IPS DF 4.7 (cell line): ENCODE measurements around the gene ITPR2.

Experiments used
- DNase-seq: peaks from one replicate; pipeline ENCODE4 v3.0.0-alpha.2; 2013; ENCODE audit warnings: low spot score; ENCODE audit errors: extremely low read depth

ITPR2 gene

DNA sequence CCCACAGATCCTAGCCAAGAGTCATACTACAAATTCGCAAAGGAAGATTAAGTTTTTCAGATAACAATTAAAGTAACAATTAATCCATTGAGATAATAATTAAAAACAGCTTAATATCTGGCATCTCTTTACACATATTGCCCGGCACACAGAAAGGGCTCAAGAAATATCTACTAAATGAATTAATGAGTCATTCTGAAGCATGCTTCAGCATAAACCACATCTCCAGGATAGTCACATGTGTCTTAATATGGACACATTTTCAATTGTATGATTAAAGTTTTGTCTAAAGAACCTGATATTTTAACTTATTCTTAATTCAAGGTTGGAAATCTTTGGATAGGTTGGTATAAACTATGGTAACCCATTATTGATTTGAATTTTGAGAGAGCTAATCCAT lies 9.6 kb downstream of the ITPR2 start:
- DNase-seq: no peak

DNA sequence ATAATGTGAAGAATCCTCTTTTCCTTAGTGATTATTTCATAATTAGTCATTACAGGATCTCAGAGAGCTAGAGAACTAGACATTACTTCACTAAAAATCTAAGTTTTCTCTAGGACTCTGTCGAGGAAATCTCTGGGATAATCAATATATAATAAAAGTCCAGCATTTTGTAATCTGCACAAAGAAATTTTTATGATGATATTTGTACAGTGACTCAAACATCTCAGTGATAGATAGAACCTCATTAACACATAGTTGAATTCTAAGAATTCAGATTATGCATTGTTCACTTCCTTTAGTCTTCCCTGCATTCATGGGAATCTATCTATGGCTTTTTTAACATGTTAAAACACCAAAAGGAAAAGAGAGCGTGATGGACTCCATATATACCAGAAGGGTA lies 11.0 kb downstream of the ITPR2 start:
- no peak for DNase-seq

DNA sequence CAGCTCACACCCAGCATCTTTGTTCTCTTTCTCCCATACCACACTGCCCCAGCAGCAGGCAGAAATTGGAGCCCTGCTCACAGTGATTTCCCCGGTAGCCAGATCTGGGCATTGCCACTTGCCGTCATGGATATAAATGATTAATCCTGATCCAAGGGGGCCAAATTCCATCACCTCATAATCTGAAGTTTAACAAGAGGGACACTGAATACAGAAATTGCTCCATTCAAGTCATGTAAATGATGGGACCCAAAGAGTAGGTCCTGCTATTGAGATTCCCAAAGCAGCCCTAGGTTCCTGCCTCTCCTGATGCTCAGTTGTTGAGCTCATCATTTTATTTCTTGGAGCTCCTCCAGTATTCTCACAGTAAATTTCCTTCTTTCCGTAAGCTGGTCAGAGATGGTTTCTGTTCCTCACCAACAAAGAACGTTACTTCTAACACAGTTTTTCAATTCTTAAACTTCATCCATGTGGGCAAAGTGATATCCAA lies 11.7 kb downstream of the ITPR2 start:
- DNase-seq: no peak

DNA sequence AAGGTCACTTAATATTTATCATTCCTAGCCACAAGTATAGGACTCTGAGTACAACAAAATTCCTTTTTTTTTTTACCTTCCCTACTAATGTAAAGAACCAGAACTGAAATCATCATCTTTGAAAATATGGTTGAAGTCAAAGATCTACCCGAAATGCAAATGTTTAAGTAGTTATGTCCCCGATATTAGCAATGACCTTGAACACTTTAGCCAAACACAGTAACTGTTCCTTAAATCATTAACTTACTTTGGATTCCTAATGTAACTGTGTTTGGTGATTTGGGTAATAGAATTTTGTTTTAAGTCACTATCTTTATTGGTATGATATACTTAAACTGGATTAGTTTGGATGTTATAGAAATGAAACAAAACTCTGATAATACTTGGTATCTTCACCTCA lies 14.4 kb downstream of the ITPR2 start:
- DNase-seq: no peak

DNA sequence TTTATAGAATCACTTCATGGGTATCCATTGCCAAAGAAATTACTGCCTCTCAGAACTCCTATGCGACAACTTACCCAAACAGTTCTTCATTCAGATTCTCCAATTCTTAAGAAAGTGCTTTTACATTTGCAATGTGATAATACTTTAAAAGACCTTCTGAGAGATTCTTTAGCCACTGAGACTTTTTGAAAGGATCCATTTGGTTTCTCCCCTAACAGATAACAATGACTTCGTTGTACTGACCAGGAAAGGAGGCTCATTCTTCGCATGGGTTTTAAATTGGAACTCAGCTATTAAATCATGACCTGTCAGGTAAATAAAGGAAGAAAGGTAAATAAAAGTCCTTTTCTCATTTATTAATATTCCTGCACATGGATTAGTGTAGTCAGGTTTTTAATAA lies 14.8 kb downstream of the ITPR2 start:
- no peak for DNase-seq

DNA sequence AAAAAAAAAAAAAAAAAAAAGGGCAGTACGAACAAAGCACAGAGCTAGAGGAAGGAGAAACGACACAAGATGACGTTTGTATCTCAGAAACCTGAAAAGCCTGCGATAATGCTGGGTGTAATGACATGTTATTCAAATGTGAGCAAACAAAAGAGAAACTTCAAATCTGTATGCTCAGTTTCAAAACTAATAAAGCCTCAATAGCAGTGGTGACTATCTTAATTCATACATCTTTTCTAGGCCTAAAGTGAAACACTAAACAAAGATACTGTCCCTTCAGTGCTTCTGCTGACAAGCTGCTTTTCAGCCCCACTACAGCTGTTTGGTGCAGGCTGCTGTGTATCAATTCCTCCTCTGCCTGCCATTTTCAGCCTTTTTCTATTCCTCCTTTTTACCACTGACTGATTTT lies 15.8 kb downstream of the ITPR2 start:
- no peak for DNase-seq

DNA sequence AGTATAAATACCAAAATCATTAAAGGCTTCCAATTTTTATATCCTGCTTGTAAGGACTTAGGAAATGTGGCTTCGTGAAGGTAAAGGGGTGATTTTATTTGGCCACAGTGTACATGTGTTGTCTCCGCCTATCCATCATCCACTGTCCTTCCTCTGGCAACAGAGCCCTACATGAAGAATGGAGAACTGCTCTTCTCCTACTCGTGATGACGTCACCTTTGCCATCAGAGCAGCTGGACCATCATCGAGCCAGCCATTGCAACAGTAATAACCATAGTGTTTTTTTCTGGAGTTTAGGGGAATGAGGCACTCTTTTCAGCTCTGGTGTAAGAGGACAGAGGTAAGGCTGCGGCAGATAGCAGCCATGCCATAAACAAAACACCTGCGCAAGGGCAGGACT lies 19.2 kb downstream of the ITPR2 start:
- DNase-seq: no peak

DNA sequence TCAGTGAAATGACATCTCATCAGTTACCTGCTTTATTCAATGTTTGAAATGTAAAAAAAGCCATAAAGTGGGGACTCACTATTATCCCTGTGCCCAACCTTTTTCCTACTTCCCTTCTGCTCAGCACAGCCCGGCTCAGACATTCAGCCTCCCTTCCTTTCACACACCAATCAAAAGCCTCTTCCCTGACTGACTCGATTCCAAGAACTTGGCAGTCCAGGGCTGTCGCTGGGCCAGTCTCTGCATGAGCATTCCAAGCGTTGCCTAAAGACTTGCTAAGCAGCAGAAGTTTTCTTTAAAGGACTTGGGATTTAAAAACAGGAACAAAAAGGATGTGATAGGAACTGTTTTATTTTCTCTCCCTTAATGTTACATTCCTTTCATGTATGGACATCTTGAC lies 22.7 kb downstream of the ITPR2 start:
- DNase-seq: no peak

DNA sequence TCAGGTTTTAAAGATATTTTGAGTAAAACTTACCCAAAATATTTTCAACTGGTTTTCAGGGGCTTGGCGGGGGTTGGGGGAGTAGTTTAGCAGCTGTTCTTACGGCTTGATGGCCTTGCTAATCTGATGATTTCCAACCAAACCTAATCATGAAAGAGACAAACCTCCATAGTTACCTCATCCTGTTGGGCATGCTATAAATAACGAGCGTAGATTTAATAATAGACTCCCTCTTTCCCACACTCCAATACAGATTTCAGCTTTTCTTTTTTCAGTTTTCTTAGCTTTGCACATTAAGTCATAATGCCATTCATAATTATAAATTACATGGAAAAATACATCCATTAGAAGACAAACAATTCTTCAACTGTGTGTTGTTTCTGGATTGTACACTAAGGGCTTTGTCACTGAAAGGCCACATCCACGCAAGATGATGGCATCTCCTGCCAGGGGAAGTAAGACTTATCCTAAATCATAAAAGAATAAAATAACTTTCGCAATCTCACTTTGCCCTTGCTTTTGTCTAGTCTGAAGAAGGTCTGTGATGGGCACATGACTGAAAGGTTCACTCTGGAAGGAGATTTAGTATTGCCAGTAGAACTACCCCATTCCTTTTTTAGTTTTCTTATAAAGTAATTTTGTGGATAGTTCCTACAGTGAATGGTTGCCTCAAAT lies 23.2 kb downstream of the ITPR2 start:
- no peak for DNase-seq

DNA sequence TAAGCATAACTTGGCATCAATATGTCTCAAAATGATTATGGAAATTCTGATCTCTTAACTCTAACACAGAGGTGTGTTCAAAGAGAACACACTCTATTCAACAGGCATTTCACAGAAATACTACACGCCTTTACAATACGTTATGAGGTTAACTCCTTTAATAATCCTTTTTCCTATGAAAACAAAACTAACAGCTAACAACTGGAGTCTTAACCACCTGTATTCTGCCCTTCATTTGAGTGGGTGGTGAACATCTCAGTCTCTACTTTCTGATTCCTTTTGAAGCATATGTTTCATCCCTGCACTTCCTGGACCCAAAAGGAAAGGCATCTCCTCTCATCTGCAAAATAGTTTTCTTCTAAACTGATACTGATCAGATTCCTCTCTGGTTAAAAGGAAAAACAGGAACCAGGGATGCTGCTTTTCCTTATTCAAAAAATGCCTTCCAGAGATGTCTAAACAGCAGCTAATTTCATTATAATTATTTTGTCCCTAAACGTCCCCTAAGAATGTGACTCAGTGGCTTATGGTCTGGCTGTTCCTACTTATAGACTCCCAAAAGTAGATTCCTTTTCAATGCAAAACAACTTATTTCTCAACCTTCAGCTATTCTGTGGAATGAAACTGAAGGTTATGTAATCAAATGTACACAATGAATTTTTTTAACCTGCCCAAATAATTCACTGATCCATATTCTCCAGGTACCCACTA lies 24.1 kb downstream of the ITPR2 start:
- no peak for DNase-seq

DNA sequence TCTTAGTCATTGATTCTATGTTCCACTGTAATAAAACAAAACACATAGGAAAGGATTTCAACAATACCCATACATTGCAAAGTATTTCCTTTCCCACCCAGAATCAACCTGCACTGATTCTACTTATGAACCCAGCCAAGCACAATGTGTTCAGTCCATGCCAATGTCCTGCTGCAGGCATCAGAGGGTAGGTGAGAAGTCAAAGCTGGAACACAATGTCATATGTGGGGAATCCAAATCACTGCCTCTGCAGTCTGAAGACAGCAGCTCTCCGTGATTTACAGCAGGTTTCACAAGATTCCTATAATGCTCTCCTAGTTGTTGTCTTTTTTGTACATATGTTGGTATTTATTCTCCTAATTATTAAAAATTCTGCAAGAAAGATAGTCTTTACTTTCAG lies 25.7 kb downstream of the ITPR2 start:
- no peak for DNase-seq

DNA sequence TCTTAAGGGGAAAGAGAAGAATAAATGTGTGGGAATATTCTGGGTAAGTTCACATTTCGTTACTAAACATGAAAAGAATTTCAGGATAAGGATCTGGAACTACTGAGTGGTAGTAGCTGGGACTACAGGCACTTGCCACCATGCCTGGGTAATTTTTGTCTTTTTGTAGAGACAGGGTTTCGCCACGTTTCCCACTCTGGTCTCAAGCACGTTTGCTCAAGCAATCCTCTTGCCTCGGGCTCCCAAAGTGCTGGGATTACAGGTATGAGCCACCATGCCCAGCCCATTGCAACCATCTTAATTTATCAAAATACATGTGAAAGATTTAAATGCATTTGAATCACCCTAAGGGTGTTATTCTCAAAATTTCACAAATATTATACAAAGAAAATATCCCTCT lies 26.4 kb downstream of the ITPR2 start:
- DNase-seq: no peak

DNA sequence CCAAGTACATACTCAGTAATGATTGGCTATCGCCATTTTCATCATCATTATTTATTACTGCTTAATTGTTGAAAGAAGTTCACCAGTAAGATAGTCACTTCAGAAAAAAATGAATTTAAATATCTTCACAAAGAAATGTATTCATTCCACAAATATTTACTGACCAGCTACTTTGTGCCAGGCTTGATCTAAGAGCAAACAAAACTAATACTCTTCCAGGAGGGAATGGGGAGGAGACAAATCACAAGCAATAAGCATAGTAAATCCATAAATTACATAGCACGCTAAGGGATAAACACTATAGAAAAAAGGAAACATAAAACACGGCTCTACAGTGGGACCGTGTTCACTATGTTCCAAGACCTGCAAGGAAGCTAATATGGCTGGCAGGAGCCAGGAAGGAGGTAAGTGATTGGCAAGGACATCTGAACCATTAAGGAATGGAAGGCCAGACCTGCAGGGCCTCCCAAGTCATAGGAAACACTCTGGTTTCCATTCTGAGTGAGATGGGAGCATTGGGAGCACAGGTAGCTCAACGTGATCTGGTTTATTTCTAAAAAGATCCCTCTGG lies 27.5 kb downstream of the ITPR2 start:
- no peak for DNase-seq

DNA sequence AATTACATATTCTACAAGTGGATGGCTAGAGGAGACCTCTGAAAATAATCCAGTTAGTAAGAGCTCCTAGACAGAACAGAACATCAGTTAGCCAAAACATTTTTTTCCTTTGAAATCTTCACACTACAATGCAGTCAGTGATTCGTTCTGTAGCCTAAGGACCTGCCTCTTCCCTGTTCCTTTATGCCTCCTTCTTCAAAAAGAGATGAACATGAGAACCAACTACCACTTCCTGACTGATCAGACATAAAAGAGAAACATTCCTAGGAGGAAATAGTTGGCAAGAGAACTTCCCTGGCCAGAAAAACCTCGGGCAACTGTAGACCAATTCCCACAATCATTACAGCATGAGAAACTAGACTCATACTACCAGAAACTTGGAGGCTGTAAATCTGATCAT lies 29.4 kb downstream of the ITPR2 start:
- DNase-seq: no peak

DNA sequence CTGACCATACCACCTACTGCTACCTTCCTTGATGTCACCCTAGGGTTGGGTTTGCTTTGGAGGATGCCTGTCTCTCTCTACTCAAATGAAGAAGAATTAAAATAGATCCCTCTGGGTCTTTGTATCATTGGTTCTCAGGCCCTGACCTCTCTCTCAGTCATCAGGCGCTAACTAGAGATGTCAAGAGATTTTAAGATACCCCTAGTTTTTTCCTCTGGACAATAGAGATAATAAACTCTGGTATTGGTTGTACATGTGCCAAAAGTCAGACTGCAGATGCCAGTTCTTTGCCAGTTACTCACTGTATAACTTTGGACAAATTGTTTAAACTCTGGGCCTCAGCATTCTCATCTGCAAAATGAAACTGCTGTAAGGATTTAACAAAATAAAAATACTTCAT lies 31.5 kb downstream of the ITPR2 start:
- DNase-seq: no peak

DNA sequence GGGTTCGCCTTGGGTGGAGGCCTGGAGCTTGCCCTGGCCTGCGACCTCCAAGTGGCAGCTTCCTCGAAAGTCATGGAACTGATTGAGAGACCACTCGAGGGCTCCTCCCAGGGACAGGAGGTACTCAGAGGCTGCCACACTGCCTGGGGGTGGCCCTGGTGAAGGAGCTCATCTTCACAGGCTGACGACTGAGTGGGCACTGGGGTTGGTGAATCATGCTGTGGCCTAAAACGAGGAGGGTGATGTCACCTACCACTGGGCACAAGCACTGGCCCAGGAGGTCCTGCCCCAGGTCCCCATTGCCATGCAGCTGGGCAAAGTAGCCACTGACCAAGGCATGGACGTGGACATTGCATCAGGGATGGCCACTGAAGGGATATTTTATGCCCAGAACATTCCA lies 32.1 kb downstream of the ITPR2 start:
- DNase-seq: no peak

DNA sequence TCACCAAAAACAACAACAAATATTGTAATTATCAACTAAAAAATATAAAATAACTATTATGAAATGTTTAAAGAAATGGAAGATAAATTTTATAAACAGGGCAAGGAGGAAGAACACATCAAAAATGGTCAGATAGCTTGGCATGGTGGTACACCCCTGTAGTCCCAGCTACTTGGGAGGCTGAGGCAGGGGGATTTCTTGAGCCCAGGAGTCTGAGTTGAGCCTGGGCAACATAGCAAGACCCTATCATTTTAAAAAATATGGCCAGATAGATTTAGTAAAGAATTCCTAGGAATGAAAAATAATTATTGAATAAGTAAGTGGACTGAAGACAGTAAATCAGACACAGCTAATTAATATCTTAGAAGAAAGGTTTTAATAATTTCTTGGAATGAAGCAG lies 32.6 kb downstream of the ITPR2 start:
- DNase-seq: no peak

DNA sequence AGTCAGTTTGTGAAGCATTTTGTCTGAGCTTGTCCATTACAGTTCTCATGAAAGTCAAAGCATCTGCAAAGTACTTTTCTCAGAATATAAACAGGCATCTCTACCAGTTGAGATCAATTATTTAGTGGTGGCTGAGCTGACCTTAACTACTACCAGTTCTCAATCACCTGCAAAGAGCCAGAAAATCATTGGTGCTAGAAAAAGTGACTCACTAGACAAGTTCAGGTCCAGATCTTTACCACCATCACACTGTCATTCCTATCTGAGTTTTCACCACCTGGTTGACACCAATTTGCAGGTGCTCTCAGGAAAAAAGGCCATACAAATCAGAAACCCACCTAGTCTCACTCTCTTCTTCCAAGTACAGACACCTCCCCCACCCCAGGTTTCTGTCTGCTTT lies 33.3 kb downstream of the ITPR2 start:
- no peak for DNase-seq

DNA sequence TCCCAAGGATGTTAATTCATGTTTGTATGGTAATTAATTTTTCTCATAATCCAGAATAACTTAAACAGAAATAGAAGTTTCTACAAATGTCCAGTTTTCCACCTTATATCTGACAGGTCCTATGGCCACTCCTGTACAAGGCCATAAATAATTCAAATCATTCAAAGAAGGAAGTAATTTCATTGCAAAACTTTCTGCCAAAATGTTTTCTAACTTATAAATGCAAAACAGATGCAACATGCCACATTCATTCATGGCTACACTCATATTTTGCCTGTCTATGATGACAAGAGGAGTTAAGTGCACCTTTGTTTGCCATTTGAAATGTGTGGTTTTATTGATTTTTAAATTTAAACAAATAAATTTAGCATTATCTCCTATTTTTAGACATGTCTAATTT lies 34.4 kb downstream of the ITPR2 start:
- DNase-seq: no peak

DNA sequence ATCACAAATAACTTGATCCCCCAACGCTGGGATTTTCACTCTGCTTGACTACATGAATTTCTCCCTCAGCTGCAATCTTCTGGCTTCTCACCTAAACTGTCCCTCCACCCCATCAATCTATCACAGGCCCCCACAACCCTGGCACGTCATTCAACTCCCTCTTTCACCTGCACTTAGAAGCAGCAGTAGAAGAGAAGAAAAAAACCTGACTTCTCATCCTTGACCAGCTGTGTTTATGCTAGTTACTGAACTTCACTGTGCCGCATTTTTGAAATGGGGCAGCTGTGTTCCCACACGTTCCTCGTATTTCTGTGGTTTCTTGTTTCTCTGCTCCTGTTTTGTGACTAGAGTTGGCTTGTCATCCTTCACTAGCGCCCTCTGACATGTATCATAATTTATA lies 35.0 kb downstream of the ITPR2 start:
- DNase-seq: no peak

DNA sequence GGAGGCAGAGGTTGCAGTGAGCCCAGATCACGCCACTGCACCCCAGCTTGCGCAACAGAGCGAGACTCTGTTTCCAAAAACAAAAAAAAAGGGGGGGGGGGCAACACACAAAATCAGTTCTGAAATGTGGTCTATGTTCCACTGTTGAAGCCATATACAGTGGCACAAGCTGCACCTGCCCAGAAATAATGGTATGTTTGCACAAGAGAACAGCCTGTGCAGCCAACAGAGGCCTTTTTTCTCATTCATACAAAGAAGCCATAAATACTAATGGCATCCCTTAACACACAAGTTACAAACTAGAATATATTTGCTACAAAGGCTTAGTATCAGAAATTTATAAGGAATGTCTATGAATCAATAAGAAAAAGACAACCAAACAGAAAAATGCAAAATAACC lies 37.1 kb downstream of the ITPR2 start:
- DNase-seq: no peak

DNA sequence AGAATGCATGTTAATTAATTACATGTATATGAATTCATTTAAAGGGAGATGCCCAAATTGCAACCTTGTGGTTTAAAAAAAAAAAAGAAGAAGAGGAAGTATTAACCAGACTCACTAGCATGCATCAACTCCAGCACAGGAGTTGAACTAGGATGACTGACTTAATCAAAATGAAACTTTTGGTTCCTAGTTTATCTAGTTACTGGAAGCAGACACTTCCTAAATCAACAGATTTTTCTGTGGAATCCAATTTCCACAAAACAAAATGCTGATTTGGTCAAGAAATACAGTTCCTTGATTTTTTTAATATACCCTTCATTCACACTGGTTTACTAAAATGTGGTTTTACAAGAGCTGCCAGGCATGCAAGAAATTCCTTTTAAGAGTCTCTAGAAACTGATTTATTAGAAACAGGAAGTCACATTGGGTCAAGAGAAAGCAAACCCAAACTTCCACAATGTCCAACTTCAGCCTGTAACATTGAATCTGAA lies 41.6 kb downstream of the ITPR2 start:
- no peak for DNase-seq

DNA sequence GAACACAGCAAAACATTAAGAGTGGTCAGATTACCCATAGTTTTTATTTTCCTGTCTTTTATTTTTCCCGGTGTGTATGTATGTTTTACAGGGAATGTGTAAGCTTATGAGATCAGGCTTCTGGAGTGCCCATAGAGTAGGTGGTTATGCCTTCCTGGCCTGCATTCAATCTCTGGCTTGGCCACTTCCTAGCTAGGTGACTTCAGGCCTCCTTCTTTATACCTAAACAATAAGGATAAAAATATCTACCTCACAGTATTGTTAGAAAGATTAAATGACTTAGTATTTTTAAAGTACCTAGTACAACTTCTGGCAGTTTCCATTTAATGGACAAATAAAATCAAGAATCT lies 42.4 kb downstream of the ITPR2 start:
- DNase-seq: no peak
